Spinal cord (tissue), 10 donors: ENCODE measurements around the gene XKR7. TPM values are rescaled to one million over a fixed set of nuclear protein-coding genes. Genes with fewer than 3 reads are reported as not detected.
A peak's percentile ranks its signal among the peaks of the same experiment; 100 is the strongest.

ENCODE experiments used
- DNase-seq, 6 donors: peaks; one replicate each; pipeline versions ENCODE4 v3.0.0 to v3.0.0-alpha.2; 2013 to 2015; ENCODE audit warnings: low spot score in 6 of 6, low read depth in 4 of 6
- H3K27ac ChIP-seq: one replicate; pipeline ENCODE4 v1.5.1; 2013; ENCODE audit warnings: low read depth, low read length, control low read depth
- H3K27me3 ChIP-seq: one replicate; pipeline ENCODE4 v1.6.1; 2013; ENCODE audit warnings: low read length; ENCODE audit not compliant: control insufficient read depth, insufficient read depth
- H3K36me3 ChIP-seq: one replicate; pipeline ENCODE4 v1.6.1; 2013; ENCODE audit warnings: low read length; ENCODE audit not compliant: control insufficient read depth, insufficient read depth
- H3K4me1 ChIP-seq: one replicate; pipeline ENCODE4 v1.6.1; 2013; ENCODE audit warnings: low read length; ENCODE audit not compliant: control insufficient read depth, insufficient read depth
- H3K4me3 ChIP-seq: one replicate; pipeline ENCODE4 v1.5.1; 2013; ENCODE audit warnings: low read depth, low read length, control low read depth
- H3K9me3 ChIP-seq: one replicate; pipeline ENCODE4 v1.6.1; 2013; ENCODE audit warnings: low read length; ENCODE audit not compliant: control insufficient read depth, insufficient read depth
- WGBS: methylation state at CpG from one replicate; pipeline ENCODE4 v1.1.5; 2013; ENCODE audit warnings: missing lambda C conversion rate; ENCODE audit not compliant: insufficient coverage; 5-methylcytosine and 5-hydroxymethylcytosine counted together
- polyA plus RNA-seq, 2 donors: library from polyadenylated mRNA; unstranded; fragments of 120-200 nt; gene quantifications; one replicate each; pipeline ENCODE4 v1.2.1, GENCODE V29; 2013; ENCODE audit not compliant: insufficient read length in 2 of 2
- total RNA-seq, 2 donors: library from RNA; depleted of rRNA in 1 of 2; stranded (reverse); fragments of 120-200 nt in 1 of 2; fragments of >200 nt in 1 of 2; gene quantifications; one replicate each; pipeline versions ENCODE4 v1.2.3 to v1.2.4, GENCODE V29; 2013 to 2014
- donor health status: healthy.

The XKR7 gene
- total and polyA plus RNA-seq, 4 donors: 1.8 to 9.0 (median 5.8) TPM

GRCh38 chr20:32006841-32007786 is 39.2 kb downstream of the XKR7 start:
- WGBS: 55% methylated on average over 3 of the region's 8 CpGs
- peak in 1 of 6 donors; percentile 69 for DNase-seq
- Histone ChIP-seq H3K9me3 (no peaks in the 10 kb centered on the region), H3K27me3 (no peaks in the 10 kb centered on the region), H3K36me3 (peaks cover 2% of the 10 kb centered on the region), H3K4me3 (no peak overlapping the region), H3K27ac (no peak overlapping the region), H3K4me1 (peaks cover 10% of the 10 kb centered on the region)

- Histone ChIP-seq H3K27ac (no peak overlapping the region), H3K9me3 (no peaks in the 10 kb centered on the region), H3K36me3 (peaks cover 2% of the 10 kb centered on the region), H3K4me1 (peaks cover 10% of the 10 kb centered on the region), H3K4me3 (no peak overlapping the region), H3K27me3 (no peaks in the 10 kb centered on the region)
- DNase-seq: no peak
- WGBS: 52% methylated on average over 7 of the region's 10 CpGs
Measured at GRCh38 chr20:32007787-32008616, 40.1 kb downstream of the XKR7 start.

- no peak for DNase-seq
- H3K9me3 ChIP-seq: no peaks in the 10 kb centered on the region
- H3K4me1 ChIP-seq: peaks cover 10% of the 10 kb centered on the region
- no peaks in the 10 kb centered on the region for H3K36me3 ChIP-seq
- H3K27ac ChIP-seq: no peak overlapping the region
- WGBS: 100% methylated on average over 4 of the region's 7 CpGs
- H3K27me3 ChIP-seq: no peaks in the 10 kb centered on the region
- no peak overlapping the region for H3K4me3 ChIP-seq
Measured at GRCh38 chr20:32009564-32009963, 41.6 kb downstream of the XKR7 start.

GRCh38 chr20:32010101-32010500 is 42.1 kb downstream of the XKR7 start, which contains the start of gene CCM2L:
TSS of gene CCM2L (plus strand) at chr20:32010438. CDS start at chr20:32010455, 17 bp downstream.
- Histone ChIP-seq H3K36me3 (peaks cover 3% of the 10 kb centered on the region), H3K27ac (no peak within 1 kb of the TSS), H3K4me3 (no peak within 1 kb of the TSS), H3K4me1 (peaks cover 10% of the 10 kb centered on the region), H3K9me3 (no peaks in the 10 kb centered on the region), H3K27me3 (no peaks in the 10 kb centered on the region)
- DNase-seq: no peak
- WGBS: 86% methylated on average over 1 of the region's 2 CpGs

GRCh38 chr20:32010666-32011065 is 42.7 kb downstream of the XKR7 start:
- WGBS: 41% methylated on average over 8 of the region's 8 CpGs
- DNase-seq: no peak
- Histone ChIP-seq H3K9me3 (no peaks in the 10 kb centered on the region), H3K27me3 (no peaks in the 10 kb centered on the region), H3K4me1 (peaks cover 10% of the 10 kb centered on the region), H3K27ac (no peak overlapping the region), H3K36me3 (peaks cover 3% of the 10 kb centered on the region), H3K4me3 (no peak overlapping the region)

GRCh38 chr20:32012159-32012688 is 44.3 kb downstream of the XKR7 start:
- Histone ChIP-seq H3K36me3 (peaks cover 3% of the 10 kb centered on the region), H3K4me1 (peaks cover 5% of the 10 kb centered on the region), H3K27ac (no peak overlapping the region), H3K9me3 (no peaks in the 10 kb centered on the region), H3K4me3 (no peak overlapping the region), H3K27me3 (no peaks in the 10 kb centered on the region)
- no peak for DNase-seq
- 81% methylated on average over 3 of the region's 5 CpGs for WGBS

DNA sequence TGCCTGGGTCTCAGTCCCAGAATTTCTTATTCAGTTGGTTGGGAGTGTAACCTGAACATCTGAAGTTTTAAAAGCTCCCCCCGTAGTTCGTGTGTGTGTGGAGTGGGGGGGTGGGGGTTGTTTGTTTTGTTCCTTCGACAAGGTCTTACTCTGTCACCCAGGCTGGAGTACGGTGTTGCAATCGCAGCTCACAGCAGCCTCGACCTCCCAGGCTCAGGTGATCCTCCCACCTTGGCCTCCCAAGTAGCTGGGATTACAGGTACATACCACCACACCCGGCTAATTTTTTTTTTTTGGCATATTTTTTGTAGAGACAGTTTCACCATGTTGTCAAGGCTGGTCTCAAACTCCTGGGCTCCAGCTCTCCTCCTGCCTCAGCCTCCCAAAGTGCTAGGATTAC is 45.4 kb downstream of the XKR7 start:
- H3K9me3 ChIP-seq: no peaks in the 10 kb centered on the region
- DNase-seq: no peak
- no peak overlapping the region for H3K27ac ChIP-seq
- H3K27me3 ChIP-seq: no peaks in the 10 kb centered on the region
- H3K36me3 ChIP-seq: peaks cover 3% of the 10 kb centered on the region
- no peak overlapping the region for H3K4me3 ChIP-seq
- 100% methylated on average over 1 of the region's 7 CpGs for WGBS
- peaks cover 3% of the 10 kb centered on the region for H3K4me1 ChIP-seq

DNA sequence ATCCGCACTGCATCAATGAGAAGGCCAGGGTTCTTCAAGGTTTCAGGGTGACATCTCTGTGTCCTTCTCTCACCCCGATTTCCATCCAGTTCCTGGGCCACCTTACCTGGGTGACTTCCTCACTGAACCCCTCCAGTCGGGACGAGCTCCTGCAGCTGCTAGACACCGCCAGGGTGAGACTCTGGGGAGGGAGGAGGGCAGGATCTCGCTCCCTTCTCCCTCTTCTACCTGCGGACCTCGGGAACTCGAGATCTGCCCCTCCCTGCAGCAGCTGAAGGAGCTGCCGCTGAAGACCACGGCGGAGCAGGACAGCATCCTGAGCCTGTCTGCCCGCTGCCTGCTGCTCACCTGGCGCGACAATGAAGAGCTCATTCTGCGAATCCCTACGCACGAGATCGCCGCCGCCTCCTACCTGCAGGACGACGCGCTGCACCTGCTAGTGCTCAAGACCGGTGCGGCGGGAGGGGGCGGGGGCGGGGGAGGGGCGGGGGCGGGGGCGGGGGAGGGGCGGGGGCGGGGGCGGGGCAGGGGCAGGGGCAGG is 49.8 kb downstream of the XKR7 start:
- Histone ChIP-seq H3K4me3 (no peak overlapping the region), H3K36me3 (peaks cover 3% of the 10 kb centered on the region), H3K27ac (no peak overlapping the region), H3K27me3 (peaks cover 12% of the 10 kb centered on the region), H3K9me3 (no peaks in the 10 kb centered on the region), H3K4me1 (peaks cover 12% of the 10 kb centered on the region)
- DNase-seq: peak in 1 of 6 donors; percentile 89
- 13% methylated on average over 12 of the region's 35 CpGs for WGBS
